GM23338 (cell line): ENCODE results near the gene SS18. TPM values are rescaled to one million over a fixed set of nuclear protein-coding genes. Genes with fewer than 3 reads are reported as not detected.

Source experiments
- ATAC-seq: fragments of 200-7000 bp; cut with Tn5 transposase; 3 replicates; pipeline ENCODE4 v1.9.1; 2020
- DNase-seq: peaks from one replicate; pipeline ENCODE4 v3.0.0-alpha.2; 2015; ENCODE audit warnings: low spot score
- H2AFZ ChIP-seq: fragments of 200-600 bp; sonication (generic); 2 replicates; pipeline ENCODE4 v1.8.0; 2016; ENCODE audit warnings: antibody characterized with exemption, mild to moderate bottlenecking, moderate library complexity
- H3F3A ChIP-seq: fragments of 200-600 bp; sonication (generic); replicated peaks from 2 replicates; pipeline ENCODE4 v1.8.0; 2017; ENCODE audit warnings: antibody characterized with exemption, mixed run types, low read depth
- H3K27ac ChIP-seq: fragments of 200-600 bp; sonication (generic); 2 replicates; pipeline ENCODE4 v1.6.1; 2016; ENCODE audit warnings: low read depth
- H3K27me3 ChIP-seq: fragments of 200-600 bp; sonication (generic); 2 replicates; pipeline ENCODE4 v1.8.0; 2016; ENCODE audit warnings: mild to moderate bottlenecking, mixed run types, moderate library complexity; ENCODE audit not compliant: insufficient read depth
- H3K36me3 ChIP-seq: fragments of 200-600 bp; sonication (generic); 2 replicates; pipeline ENCODE4 v1.8.0; 2016; ENCODE audit warnings: mild to moderate bottlenecking; ENCODE audit not compliant: insufficient read depth
- H3K4me1 ChIP-seq: fragments of 200-600 bp; sonication (generic); 2 replicates; pipeline ENCODE4 v1.8.0; 2016; ENCODE audit warnings: mild to moderate bottlenecking, moderate library complexity; ENCODE audit not compliant: insufficient read depth
- H3K4me2 ChIP-seq: fragments of 200-600 bp; sonication (generic); 2 replicates; pipeline ENCODE4 v1.7.1; 2017; ENCODE audit warnings: mixed run types
- H3K4me3 ChIP-seq: fragments of 200-600 bp; sonication (generic); 2 replicates; pipeline ENCODE4 v1.6.1; 2016; ENCODE audit warnings: mixed run types
- H3K79me2 ChIP-seq: fragments of 200-600 bp; sonication (generic); replicated peaks from 2 replicates; pipeline ENCODE4 v1.8.0; 2017; ENCODE audit warnings: mild to moderate bottlenecking; ENCODE audit not compliant: insufficient read depth
- H3K9me2 ChIP-seq: fragments of 200-600 bp; sonication (generic); 2 replicates; pipeline ENCODE4 v1.8.0; 2017; ENCODE audit not compliant: insufficient read depth
- H4K20me1 ChIP-seq: fragments of 200-600 bp; sonication (generic); replicated peaks from 2 replicates; pipeline ENCODE4 v1.8.0; 2017; ENCODE audit warnings: mild to moderate bottlenecking; ENCODE audit not compliant: insufficient read depth
- H3K27ac Mint-ChIP-seq: 2 replicates; pipeline ENCODE4 v1.8.0; 2020; ENCODE audit warnings: inconsistent platforms, mild to moderate bottlenecking, moderate library complexity, mixed read lengths
- H3K27me3 Mint-ChIP-seq: 3 replicates; pipeline ENCODE4 v1.8.0; 2022; ENCODE audit warnings: low read depth, mild to moderate bottlenecking, moderate library complexity, mixed read lengths, inconsistent platforms; ENCODE audit not compliant: insufficient read depth, poor library complexity
- H3K36me3 Mint-ChIP-seq: 3 replicates; pipeline ENCODE4 v1.8.0; 2021; ENCODE audit warnings: low read depth, mild to moderate bottlenecking, inconsistent platforms, moderate library complexity, mixed read lengths
- H3K4me1 Mint-ChIP-seq: 3 replicates; pipeline ENCODE4 v1.8.0; 2020; ENCODE audit warnings: mild to moderate bottlenecking, inconsistent platforms, mixed read lengths
- H3K4me3 Mint-ChIP-seq: 3 replicates; pipeline ENCODE4 v1.8.0; 2021; ENCODE audit warnings: moderate library complexity, mild to moderate bottlenecking, inconsistent platforms, mixed read lengths
- H3K9me3 Mint-ChIP-seq: 3 replicates; pipeline ENCODE4 v1.8.0; 2020; ENCODE audit warnings: moderate library complexity, mild to moderate bottlenecking, inconsistent platforms, mixed read lengths
- CREB1 ChIP-seq: fragments of 250-450 bp; sonication (Bioruptor Pico); IDR thresholded peaks from 2 replicates; pipeline ENCODE4 v1.5.0; 2020; ENCODE audit warnings: low read depth, mild to moderate bottlenecking, moderate library complexity
- EZH2 ChIP-seq: fragments of 200-600 bp; sonication (generic); IDR thresholded peaks from one replicate; pipeline ENCODE4 v1.8.0; 2017; ENCODE audit warnings: antibody characterized with exemption, mild to moderate bottlenecking, low read depth; ENCODE audit not compliant: unreplicated experiment
- EZH2phosphoT487 ChIP-seq: fragments of 200-600 bp; sonication (generic); IDR thresholded peaks from one replicate; pipeline ENCODE4 v1.8.1; 2018; ENCODE audit warnings: antibody characterized with exemption; ENCODE audit not compliant: unreplicated experiment
- JUNB ChIP-seq: IDR thresholded peaks from one replicate; pipeline ENCODE4 v1.6.1; 2016; ENCODE audit warnings: antibody characterized with exemption; ENCODE audit not compliant: unreplicated experiment
- NANOG ChIP-seq: IDR thresholded peaks from 2 replicates; pipeline ENCODE4 v1.6.1; 2016; ENCODE audit warnings: antibody characterized with exemption, borderline replicate concordance
- POLR2AphosphoS5 ChIP-seq: IDR thresholded peaks from 2 replicates; pipeline ENCODE4 v1.6.1; 2016; ENCODE audit warnings: antibody characterized with exemption, low read depth
- STAT1 ChIP-seq: IDR thresholded peaks from one replicate; pipeline ENCODE4 v1.6.1; 2016; ENCODE audit warnings: antibody characterized with exemption; ENCODE audit not compliant: unreplicated experiment
- ZNF114 ChIP-seq: fragments of 250-450 bp; sonication (Bioruptor Pico); IDR thresholded peaks from 2 replicates; pipeline ENCODE4 v1.5.0; 2020; ENCODE audit warnings: mild to moderate bottlenecking, moderate library complexity
- ZNF331 ChIP-seq: fragments of 250-450 bp; sonication (Bioruptor Pico); IDR thresholded peaks from 2 replicates; pipeline ENCODE4 v1.5.0; 2020; ENCODE audit warnings: low read depth, mild to moderate bottlenecking, moderate library complexity
- polyA plus RNA-seq: library from polyadenylated mRNA; unstranded; fragments of >200 nt; fragmentation: Nextera tagmentation; extraction: Ambion mirVana; gene quantifications from 2 replicates; pipeline ENCODE4 v1.2.1, GENCODE V29; 2016
- total RNA-seq: library from RNA; depleted of rRNA; stranded (reverse); fragments of >200 nt; shearing (Covaris generic); gene quantifications from 2 replicates; pipeline ENCODE4 v1.2.3, GENCODE V29; 2014
- TF ChIP-seq, protein P1 (sequence below): IDR thresholded peaks from one replicate; pipeline ENCODE4 v1.6.1; 2018; ENCODE audit warnings: antibody characterized with exemption; ENCODE audit not compliant: unreplicated experiment
- TF ChIP-seq, protein P2 (sequence below): fragments of 250-450 bp; sonication (Bioruptor Pico); IDR thresholded peaks from 2 replicates; pipeline ENCODE4 v1.5.0; 2020; ENCODE audit warnings: mild to moderate bottlenecking, moderate library complexity
- TF ChIP-seq, protein P3 (sequence below): IDR thresholded peaks from 2 replicates; pipeline ENCODE4 v1.6.1; 2016; ENCODE audit warnings: antibody characterized with exemption

Gene SS18
- total and polyA plus RNA-seq, 2 experiments from 2014 or later = 41.3 to 148 TPM

DNA sequence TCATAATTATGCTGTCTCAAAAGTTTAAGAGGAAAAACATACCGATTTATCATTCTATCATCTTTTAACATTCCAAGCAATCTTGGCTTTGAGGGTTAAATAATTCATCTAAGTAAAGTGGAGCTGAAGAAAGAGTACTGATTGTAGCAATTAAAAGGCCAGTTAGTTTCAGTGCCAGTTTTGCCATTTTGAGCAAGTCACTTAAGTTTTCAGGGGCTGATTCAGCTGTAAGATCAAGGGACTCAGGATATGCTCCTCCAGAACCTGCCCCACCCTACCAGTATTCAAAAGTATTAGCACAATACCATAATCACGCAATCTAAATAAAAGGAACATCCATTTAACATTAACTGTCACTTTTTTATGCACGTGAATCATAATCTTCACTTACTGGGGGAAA is 1.9 kb downstream of the SS18 start:
- DNase-seq (no peak), ATAC-seq (no peak)
- H3K36me3 ChIP-seq = peaks cover 20% of the 10 kb centered on the region
- peak overlapping the region; percentile 89 for H3K4me3 ChIP-seq
- peaks cover 13% of the 10 kb centered on the region for H3K4me1 Mint-ChIP-seq
- peaks cover 21% of the 10 kb centered on the region for H4K20me1 ChIP-seq
- TF ChIP-seq NANOG = no peak
- TF ChIP-seq, protein P1, sequence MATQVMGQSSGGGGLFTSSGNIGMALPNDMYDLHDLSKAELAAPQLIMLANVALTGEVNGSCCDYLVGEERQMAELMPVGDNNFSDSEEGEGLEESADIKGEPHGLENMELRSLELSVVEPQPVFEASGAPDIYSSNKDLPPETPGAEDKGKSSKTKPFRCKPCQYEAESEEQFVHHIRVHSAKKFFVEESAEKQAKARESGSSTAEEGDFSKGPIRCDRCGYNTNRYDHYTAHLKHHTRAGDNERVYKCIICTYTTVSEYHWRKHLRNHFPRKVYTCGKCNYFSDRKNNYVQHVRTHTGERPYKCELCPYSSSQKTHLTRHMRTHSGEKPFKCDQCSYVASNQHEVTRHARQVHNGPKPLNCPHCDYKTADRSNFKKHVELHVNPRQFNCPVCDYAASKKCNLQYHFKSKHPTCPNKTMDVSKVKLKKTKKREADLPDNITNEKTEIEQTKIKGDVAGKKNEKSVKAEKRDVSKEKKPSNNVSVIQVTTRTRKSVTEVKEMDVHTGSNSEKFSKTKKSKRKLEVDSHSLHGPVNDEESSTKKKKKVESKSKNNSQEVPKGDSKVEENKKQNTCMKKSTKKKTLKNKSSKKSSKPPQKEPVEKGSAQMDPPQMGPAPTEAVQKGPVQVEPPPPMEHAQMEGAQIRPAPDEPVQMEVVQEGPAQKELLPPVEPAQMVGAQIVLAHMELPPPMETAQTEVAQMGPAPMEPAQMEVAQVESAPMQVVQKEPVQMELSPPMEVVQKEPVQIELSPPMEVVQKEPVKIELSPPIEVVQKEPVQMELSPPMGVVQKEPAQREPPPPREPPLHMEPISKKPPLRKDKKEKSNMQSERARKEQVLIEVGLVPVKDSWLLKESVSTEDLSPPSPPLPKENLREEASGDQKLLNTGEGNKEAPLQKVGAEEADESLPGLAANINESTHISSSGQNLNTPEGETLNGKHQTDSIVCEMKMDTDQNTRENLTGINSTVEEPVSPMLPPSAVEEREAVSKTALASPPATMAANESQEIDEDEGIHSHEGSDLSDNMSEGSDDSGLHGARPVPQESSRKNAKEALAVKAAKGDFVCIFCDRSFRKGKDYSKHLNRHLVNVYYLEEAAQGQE = no peak
- TF ChIP-seq POLR2AphosphoS5 = no peak
- no peak for TF ChIP-seq EZH2
- TF ChIP-seq CREB1 (CRISPR knock-in tag) = no peak
- TF ChIP-seq ZNF114 (CRISPR knock-in tag) = no peak
- TF ChIP-seq, protein P2, sequence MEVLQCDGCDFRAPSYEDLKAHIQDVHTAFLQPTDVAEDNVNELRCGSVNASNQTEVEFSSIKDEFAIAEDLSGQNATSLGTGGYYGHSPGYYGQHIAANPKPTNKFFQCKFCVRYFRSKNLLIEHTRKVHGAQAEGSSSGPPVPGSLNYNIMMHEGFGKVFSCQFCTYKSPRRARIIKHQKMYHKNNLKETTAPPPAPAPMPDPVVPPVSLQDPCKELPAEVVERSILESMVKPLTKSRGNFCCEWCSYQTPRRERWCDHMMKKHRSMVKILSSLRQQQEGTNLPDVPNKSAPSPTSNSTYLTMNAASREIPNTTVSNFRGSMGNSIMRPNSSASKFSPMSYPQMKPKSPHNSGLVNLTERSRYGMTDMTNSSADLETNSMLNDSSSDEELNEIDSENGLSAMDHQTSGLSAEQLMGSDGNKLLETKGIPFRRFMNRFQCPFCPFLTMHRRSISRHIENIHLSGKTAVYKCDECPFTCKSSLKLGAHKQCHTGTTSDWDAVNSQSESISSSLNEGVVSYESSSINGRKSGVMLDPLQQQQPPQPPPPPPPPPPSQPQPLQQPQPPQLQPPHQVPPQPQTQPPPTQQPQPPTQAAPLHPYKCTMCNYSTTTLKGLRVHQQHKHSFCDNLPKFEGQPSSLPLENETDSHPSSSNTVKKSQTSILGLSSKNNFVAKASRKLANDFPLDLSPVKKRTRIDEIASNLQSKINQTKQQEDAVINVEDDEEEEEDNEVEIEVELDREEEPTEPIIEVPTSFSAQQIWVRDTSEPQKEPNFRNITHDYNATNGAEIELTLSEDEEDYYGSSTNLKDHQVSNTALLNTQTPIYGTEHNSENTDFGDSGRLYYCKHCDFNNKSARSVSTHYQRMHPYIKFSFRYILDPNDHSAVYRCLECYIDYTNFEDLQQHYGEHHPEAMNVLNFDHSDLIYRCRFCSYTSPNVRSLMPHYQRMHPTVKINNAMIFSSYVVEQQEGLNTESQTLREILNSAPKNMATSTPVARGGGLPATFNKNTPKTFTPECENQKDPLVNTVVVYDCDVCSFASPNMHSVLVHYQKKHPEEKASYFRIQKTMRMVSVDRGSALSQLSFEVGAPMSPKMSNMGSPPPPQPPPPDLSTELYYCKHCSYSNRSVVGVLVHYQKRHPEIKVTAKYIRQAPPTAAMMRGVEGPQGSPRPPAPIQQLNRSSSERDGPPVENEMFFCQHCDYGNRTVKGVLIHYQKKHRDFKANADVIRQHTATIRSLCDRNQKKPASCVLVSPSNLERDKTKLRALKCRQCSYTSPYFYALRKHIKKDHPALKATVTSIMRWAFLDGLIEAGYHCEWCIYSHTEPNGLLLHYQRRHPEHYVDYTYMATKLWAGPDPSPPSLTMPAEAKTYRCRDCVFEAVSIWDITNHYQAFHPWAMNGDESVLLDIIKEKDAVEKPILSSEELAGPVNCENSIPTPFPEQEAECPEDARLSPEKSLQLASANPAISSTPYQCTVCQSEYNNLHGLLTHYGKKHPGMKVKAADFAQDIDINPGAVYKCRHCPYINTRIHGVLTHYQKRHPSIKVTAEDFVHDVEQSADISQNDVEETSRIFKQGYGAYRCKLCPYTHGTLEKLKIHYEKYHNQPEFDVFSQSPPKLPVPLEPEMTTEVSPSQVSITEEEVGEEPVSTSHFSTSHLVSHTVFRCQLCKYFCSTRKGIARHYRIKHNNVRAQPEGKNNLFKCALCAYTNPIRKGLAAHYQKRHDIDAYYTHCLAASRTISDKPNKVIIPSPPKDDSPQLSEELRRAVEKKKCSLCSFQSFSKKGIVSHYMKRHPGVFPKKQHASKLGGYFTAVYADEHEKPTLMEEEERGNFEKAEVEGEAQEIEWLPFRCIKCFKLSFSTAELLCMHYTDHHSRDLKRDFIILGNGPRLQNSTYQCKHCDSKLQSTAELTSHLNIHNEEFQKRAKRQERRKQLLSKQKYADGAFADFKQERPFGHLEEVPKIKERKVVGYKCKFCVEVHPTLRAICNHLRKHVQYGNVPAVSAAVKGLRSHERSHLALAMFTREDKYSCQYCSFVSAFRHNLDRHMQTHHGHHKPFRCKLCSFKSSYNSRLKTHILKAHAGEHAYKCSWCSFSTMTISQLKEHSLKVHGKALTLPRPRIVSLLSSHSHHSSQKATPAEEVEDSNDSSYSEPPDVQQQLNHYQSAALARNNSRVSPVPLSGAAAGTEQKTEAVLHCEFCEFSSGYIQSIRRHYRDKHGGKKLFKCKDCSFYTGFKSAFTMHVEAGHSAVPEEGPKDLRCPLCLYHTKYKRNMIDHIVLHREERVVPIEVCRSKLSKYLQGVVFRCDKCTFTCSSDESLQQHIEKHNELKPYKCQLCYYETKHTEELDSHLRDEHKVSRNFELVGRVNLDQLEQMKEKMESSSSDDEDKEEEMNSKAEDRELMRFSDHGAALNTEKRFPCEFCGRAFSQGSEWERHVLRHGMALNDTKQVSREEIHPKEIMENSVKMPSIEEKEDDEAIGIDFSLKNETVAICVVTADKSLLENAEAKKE = no peak
- TF ChIP-seq EZH2phosphoT487 = no peak
- TF ChIP-seq JUNB = no peak
- no peak for TF ChIP-seq ZNF331
- TF ChIP-seq STAT1 = no peak
- TF ChIP-seq, protein P3, sequence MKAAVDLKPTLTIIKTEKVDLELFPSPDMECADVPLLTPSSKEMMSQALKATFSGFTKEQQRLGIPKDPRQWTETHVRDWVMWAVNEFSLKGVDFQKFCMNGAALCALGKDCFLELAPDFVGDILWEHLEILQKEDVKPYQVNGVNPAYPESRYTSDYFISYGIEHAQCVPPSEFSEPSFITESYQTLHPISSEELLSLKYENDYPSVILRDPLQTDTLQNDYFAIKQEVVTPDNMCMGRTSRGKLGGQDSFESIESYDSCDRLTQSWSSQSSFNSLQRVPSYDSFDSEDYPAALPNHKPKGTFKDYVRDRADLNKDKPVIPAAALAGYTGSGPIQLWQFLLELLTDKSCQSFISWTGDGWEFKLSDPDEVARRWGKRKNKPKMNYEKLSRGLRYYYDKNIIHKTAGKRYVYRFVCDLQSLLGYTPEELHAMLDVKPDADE = no peak
- H3K27me3 Mint-ChIP-seq = peaks cover 2% of the 10 kb centered on the region
- no peak overlapping the region for H3K27ac ChIP-seq
- H3K9me2 ChIP-seq = no peaks in the 10 kb centered on the region
- H3K27ac Mint-ChIP-seq = no peak overlapping the region
- 0 out of 2 replicates have a peak, but pooled peaks cover 4% of the 10 kb centered on the region for H3F3A ChIP-seq
- peaks cover 9% of the 10 kb centered on the region for H3K4me1 ChIP-seq
- peaks cover 20% of the 10 kb centered on the region; the same call in 2 of the 3 replicates for H3K36me3 Mint-ChIP-seq
- peaks cover 63% of the 10 kb centered on the region for H3K79me2 ChIP-seq
- H3K4me3 Mint-ChIP-seq = peak overlapping the region; percentile 91
- no peaks in the 10 kb centered on the region for H3K27me3 ChIP-seq
- no peak overlapping the region for H2AFZ ChIP-seq
- H3K9me3 Mint-ChIP-seq = no peaks in the 10 kb centered on the region
- H3K4me2 ChIP-seq = peak overlapping the region; percentile 81
